SU-DHL-6 (cell line): ENCODE data around the gene KRT5.

Experiments
- H2AFZ ChIP-seq: fragments of 200-600 bp; sonication (generic); 2 replicates; pipeline ENCODE4 v1.6.1; 2014; ENCODE audit warnings: low read depth, mild to moderate bottlenecking, moderate library complexity, mixed read lengths, antibody characterized with exemption, low read length; ENCODE audit not compliant: severe bottlenecking
- H3F3A ChIP-seq: fragments of 200-600 bp; shearing (Covaris generic); 2 replicates; pipeline ENCODE4 v1.6.0; 2016; ENCODE audit warnings: antibody characterized with exemption, mild to moderate bottlenecking; ENCODE audit not compliant: insufficient read depth
- H3K27ac ChIP-seq: fragments of 200-600 bp; sonication (generic); 2 replicates; pipeline ENCODE4 v1.5.1; 2016; ENCODE audit warnings: low read depth, mild to moderate bottlenecking, low read length, moderate library complexity, mixed read lengths
- H3K27me3 ChIP-seq: fragments of 200-600 bp; sonication (generic), shearing (Covaris generic); 2 replicates; pipeline ENCODE4 v1.6.0; 2014; ENCODE audit warnings: mild to moderate bottlenecking, low read length
- H3K36me3 ChIP-seq: fragments of 200-600 bp; sonication (generic); 2 replicates; pipeline ENCODE4 v1.6.1; 2014; ENCODE audit warnings: mild to moderate bottlenecking, low read length, mixed read lengths
- H3K4me2 ChIP-seq: fragments of 300-600, 200-600 bp; shearing (Covaris generic), sonication (generic); 2 replicates; pipeline ENCODE4 v1.6.0; 2014; ENCODE audit warnings: low read length, low read depth, mild to moderate bottlenecking; ENCODE audit not compliant: poor library complexity, severe bottlenecking
- H3K4me3 ChIP-seq: fragments of 200-600 bp; sonication (generic); 2 replicates; pipeline ENCODE4 v1.5.1; 2014; ENCODE audit warnings: antibody characterized with exemption, low read length, mild to moderate bottlenecking, mixed read lengths; ENCODE audit not compliant: insufficient read depth, poor library complexity, severe bottlenecking
- H3K79me2 ChIP-seq: fragments of 200-600 bp; sonication (generic); 2 replicates; pipeline ENCODE4 v1.6.1; 2014; ENCODE audit warnings: mild to moderate bottlenecking, low read length, moderate library complexity; ENCODE audit not compliant: insufficient read depth
- H3K9ac ChIP-seq: fragments of 200-600 bp; sonication (generic); 2 replicates; pipeline ENCODE4 v1.7.0; 2014; ENCODE audit warnings: mild to moderate bottlenecking, low read length
- H3K9me2 ChIP-seq: fragments of 200-600 bp; sonication (generic); replicated peaks from 2 replicates; pipeline ENCODE4 v1.6.1; 2014; ENCODE audit warnings: low read length; ENCODE audit not compliant: insufficient read depth
- H3K9me3 ChIP-seq: fragments of 200-600 bp; sonication (generic); 2 replicates; pipeline ENCODE4 v1.6.1; 2014; ENCODE audit warnings: low read length, mixed read lengths; ENCODE audit not compliant: insufficient read depth
- H4K20me1 ChIP-seq: fragments of 200-600 bp; sonication (generic); 2 replicates; pipeline ENCODE4 v1.6.1; 2014; ENCODE audit warnings: low read depth, mild to moderate bottlenecking, antibody characterized with exemption, low read length, moderate library complexity, mixed read lengths
- CTCF ChIP-seq: fragments of 200-600 bp; sonication (generic); IDR thresholded peaks from one replicate; pipeline ENCODE4 v1.5.1; 2017; ENCODE audit warnings: antibody characterized with exemption, mild to moderate bottlenecking, low read length, moderate library complexity; ENCODE audit not compliant: insufficient read depth, poor library complexity, severe bottlenecking
- EZH2phosphoT487 ChIP-seq: fragments of 200-600 bp; sonication (generic), shearing (Covaris generic); conservative IDR thresholded peaks from 2 replicates; pipeline ENCODE4 v1.6.1; 2018; ENCODE audit warnings: mild to moderate bottlenecking, antibody characterized with exemption, low read length, moderate library complexity, mixed read lengths

KRT5 gene

DNA sequence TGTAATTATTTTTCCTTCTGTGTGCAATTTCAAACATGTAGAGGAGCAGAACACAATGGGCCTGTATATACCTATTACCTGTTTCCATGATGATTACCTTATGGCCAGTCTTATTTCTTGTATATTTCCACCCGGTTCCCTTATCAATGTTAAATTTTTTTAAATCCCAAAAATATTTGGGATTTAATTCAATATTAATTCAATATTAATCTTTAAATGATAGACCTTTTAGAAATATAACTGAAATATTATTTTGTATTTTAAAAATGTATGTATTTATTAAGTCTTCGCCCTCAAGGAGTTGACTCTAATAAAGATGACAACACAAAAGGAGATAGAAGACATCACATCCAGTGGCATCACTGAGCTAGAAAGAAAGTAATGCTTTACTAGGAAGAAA is 46.0 kb downstream of the KRT5 start:
- Histone ChIP-seq H3K9ac (no peak overlapping the region), H3K27ac (no peak overlapping the region), H3K36me3 (no peaks in the 10 kb centered on the region), H3K9me3 (no peaks in the 10 kb centered on the region), H2AFZ (no peak overlapping the region), H4K20me1 (no peaks in the 10 kb centered on the region), H3K9me2 (no peaks in the 10 kb centered on the region), H3K27me3 (no peaks in the 10 kb centered on the region), H3K4me3 (no peak overlapping the region), H3K4me2 (no peak overlapping the region), H3F3A (no peaks in the 10 kb centered on the region), H3K79me2 (no peaks in the 10 kb centered on the region)
- no peak for TF ChIP-seq EZH2phosphoT487
- no peak for TF ChIP-seq CTCF

- Histone ChIP-seq H3K9me2 (no peaks in the 10 kb centered on the region), H3K27ac (no peak within 1 kb of the TSS), H3K79me2 (no peaks in the 10 kb centered on the region), H3K4me3 (no peak within 1 kb of the TSS), H3K9ac (no peak within 1 kb of the TSS), H2AFZ (no peak within 1 kb of the TSS), H3F3A (no peaks in the 10 kb centered on the region), H4K20me1 (no peaks in the 10 kb centered on the region), H3K4me2 (no peak within 1 kb of the TSS), H3K27me3 (no peaks in the 10 kb centered on the region), H3K36me3 (no peaks in the 10 kb centered on the region), H3K9me3 (no peaks in the 10 kb centered on the region)
- TF ChIP-seq EZH2phosphoT487 (no peak), CTCF (no peak)
Measured at GRCh38 chr12:52473768-52474167, 46.4 kb downstream of the KRT5 start, which contains the start of gene KRT6C. TSS of gene KRT6C (minus strand) at chr12:52473805. CDS start at chr12:52473737, 68 bp downstream.

DNA sequence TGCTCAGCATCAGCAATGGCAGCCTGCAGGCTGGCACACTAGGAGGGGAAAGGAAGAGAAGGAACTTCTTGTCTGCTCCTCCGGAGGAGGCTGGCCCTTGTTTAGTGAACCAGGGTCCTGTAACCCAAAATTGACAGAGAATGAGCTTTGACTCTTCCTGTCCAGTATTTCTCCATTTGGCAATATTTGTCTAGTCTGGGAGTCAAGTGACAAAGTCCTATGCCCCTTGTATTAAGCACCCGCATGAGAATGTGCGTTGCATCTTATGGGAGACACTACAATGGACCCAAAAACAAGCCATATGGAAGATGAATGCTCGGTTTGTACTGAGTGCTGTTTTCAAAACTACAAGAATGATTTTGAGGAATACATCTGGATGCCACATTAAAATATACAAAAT is 50.3 kb downstream of the KRT5 start:
- Histone ChIP-seq H3K9ac (no peak overlapping the region), H3K9me3 (no peaks in the 10 kb centered on the region), H3K27ac (no peak overlapping the region), H3K4me2 (no peak overlapping the region), H3F3A (no peaks in the 10 kb centered on the region), H3K36me3 (no peaks in the 10 kb centered on the region), H3K4me3 (no peak overlapping the region), H3K79me2 (no peaks in the 10 kb centered on the region), H3K9me2 (no peaks in the 10 kb centered on the region), H4K20me1 (no peaks in the 10 kb centered on the region), H2AFZ (no peak overlapping the region), H3K27me3 (no peaks in the 10 kb centered on the region)
- TF ChIP-seq EZH2phosphoT487 (no peak), CTCF (no peak)
